HepG2 (cell line): ENCODE measurements around the gene NRSN2. TPM values are rescaled to one million over a fixed set of nuclear protein-coding genes. Genes with fewer than 3 reads are reported as not detected.

ENCODE experiments used
- AHDC1 ChIP-seq: sonication (generic); formaldehyde crosslinking; IDR thresholded peaks from 2 replicates; pipeline ENCODE4 v1.5.1; 2020; ENCODE audit warnings: mild to moderate bottlenecking, missing genetic modification reagents, borderline replicate concordance
- ATF1 ChIP-seq: IDR thresholded peaks from 2 replicates; pipeline ENCODE4 v1.6.1; 2016; ENCODE audit warnings: mild to moderate bottlenecking, control low read depth
- ATF6 ChIP-seq: sonication (generic); formaldehyde crosslinking; conservative IDR thresholded peaks from 2 replicates; pipeline ENCODE4 v1.4.0; 2020; ENCODE audit warnings: missing genetic modification reagents
- FOXP4 ChIP-seq: sonication (generic); formaldehyde crosslinking; IDR thresholded peaks from 2 replicates; pipeline ENCODE4 v1.4.0; 2020; ENCODE audit warnings: missing genetic modification reagents
- GZF1 ChIP-seq: sonication (generic); formaldehyde crosslinking; IDR thresholded peaks from 2 replicates; pipeline ENCODE4 v1.5.1; 2020; ENCODE audit warnings: mild to moderate bottlenecking, missing genetic modification reagents
- JUNB ChIP-seq: sonication (generic); formaldehyde crosslinking; IDR thresholded peaks from 2 replicates; pipeline ENCODE4 v1.8.0; 2022; ENCODE audit warnings: missing genetic modification reagents, mild to moderate bottlenecking, borderline replicate concordance
- MAFF ChIP-seq: IDR thresholded peaks from 2 replicates; pipeline ENCODE4 v1.6.1; 2011; ENCODE audit warnings: low read depth, low read length, improper control_type of control experiment
- MXD3 ChIP-seq: IDR thresholded peaks from 2 replicates; pipeline ENCODE4 v1.6.1; 2016; ENCODE audit warnings: mild to moderate bottlenecking, missing biosample characterization, missing genetic modification reagents
- POGK ChIP-seq: sonication (generic); formaldehyde crosslinking; conservative IDR thresholded peaks from 2 replicates; pipeline ENCODE4 v1.8.0; 2022; ENCODE audit warnings: mild to moderate bottlenecking, moderate library complexity, missing genetic modification reagents
- RARA ChIP-seq: IDR thresholded peaks from 2 replicates; pipeline ENCODE4 v1.6.1; 2016; ENCODE audit warnings: missing genetic modification reagents, missing compliant biosample characterization
- SMYD3 ChIP-seq: sonication (generic); formaldehyde crosslinking; IDR thresholded peaks from 2 replicates; pipeline ENCODE4 v1.8.1; 2023; ENCODE audit warnings: mild to moderate bottlenecking, missing genetic modification reagents
- TMF1 ChIP-seq: sonication (generic); formaldehyde crosslinking; IDR thresholded peaks from 2 replicates; pipeline ENCODE4 v1.8.1; 2022; ENCODE audit warnings: low read depth, missing genetic modification reagents
- ZNF207 ChIP-seq: fragments of 450-650 bp; IDR thresholded peaks from 2 replicates; pipeline ENCODE4 v1.6.1; 2016; ENCODE audit warnings: antibody characterized with exemption, borderline replicate concordance
- ZNF547 ChIP-seq: sonication (generic); formaldehyde crosslinking; IDR thresholded peaks from 2 replicates; pipeline ENCODE4 v1.5.1; 2020; ENCODE audit warnings: mild to moderate bottlenecking, missing genetic modification reagents
- ZNF839 ChIP-seq: sonication (generic); formaldehyde crosslinking; IDR thresholded peaks from 2 replicates; pipeline ENCODE4 v1.4.0; 2020; ENCODE audit warnings: missing genetic modification reagents, mild to moderate bottlenecking, borderline replicate concordance
- polyA plus RNA-seq, 8 experiments: library from polyadenylated mRNA; depleted of rRNA in 3 of 8; stranded (reverse) in 7 of 8; unstranded in 1 of 8; fragments of >200 nt; fragmentation: Illumina TruSeq in 4 of 8; extraction: Trizol in 4 of 8; gene quantifications; 2 replicates each; pipeline versions ENCODE4 v1.2.1 to v1.2.3, GENCODE V29; 2011 to 2016; ENCODE audit warnings: low read depth in 4 of 8, missing spikeins in 1 of 8, mixed read lengths in 1 of 8; ENCODE audit not compliant: insufficient read depth in 1 of 8
- total RNA-seq, 5 experiments: library from RNA; depleted of rRNA; stranded (reverse); fragments of >200 nt; fragmentation: Illumina TruSeq; extraction: Trizol; gene quantifications; 2 replicates each; pipeline ENCODE4 v1.2.3, GENCODE V29; 2016; ENCODE audit warnings: low read depth in 1 of 5

The NRSN2 gene
- total and polyA plus RNA-seq, 2 of the 13 experiments (the other 11 are each of a cell fraction or from before 2014, with no cell fraction given), result 32.3 to 49.4 TPM

- TF ChIP-seq AHDC1 (CRISPR knock-in tag), result peak; percentile 83; the same call in 1 of the 2 replicates
- TF ChIP-seq POGK (CRISPR knock-in tag), result peak; percentile 98
- TF ChIP-seq GZF1 (CRISPR knock-in tag), result no peak
- peak; percentile 98 for TF ChIP-seq RARA (CRISPR knock-in tag)
- peak; percentile 94 for TF ChIP-seq FOXP4
- no peak for TF ChIP-seq ATF1 (CRISPR knock-in tag)
- TF ChIP-seq JUNB (CRISPR knock-in tag), result peak; percentile 64
- peak; percentile 98; the same call in 1 of the 2 replicates for TF ChIP-seq SMYD3 (CRISPR knock-in tag)
- peak; percentile 81 for TF ChIP-seq MXD3
- no peak for TF ChIP-seq MAFF
- TF ChIP-seq ZNF207, result peak; percentile 94; the same call in 1 of the 2 replicates
- TF ChIP-seq ZNF839, result 0 out of 2 replicates have a peak, but pooled peaks have one; percentile 50
- TF ChIP-seq ZNF547 (CRISPR knock-in tag), result peak; percentile 88; the same call in 1 of the 2 replicates
- peak; percentile 92; the same call in 1 of the 2 replicates for TF ChIP-seq TMF1
- TF ChIP-seq ATF6 (CRISPR knock-in tag), result peak; percentile 99
Measured at GRCh38 chr20:347640-348484, 951 bp downstream of the NRSN2 start (continued).
